Fibroblast of peridontal ligament (primary cell): ENCODE results near the gene RAI14.
"Not testable (repeated sequence)": the region's sequence is repeated elsewhere in the genome, so short reads cannot be mapped to it uniquely, and the experiment has no call there.

ENCODE experiments used
- DNase-seq: peaks from one replicate; pipeline ENCODE4 v3.0.0-alpha.2; 2010; ENCODE audit errors: extremely low read depth

Gene RAI14

DNA sequence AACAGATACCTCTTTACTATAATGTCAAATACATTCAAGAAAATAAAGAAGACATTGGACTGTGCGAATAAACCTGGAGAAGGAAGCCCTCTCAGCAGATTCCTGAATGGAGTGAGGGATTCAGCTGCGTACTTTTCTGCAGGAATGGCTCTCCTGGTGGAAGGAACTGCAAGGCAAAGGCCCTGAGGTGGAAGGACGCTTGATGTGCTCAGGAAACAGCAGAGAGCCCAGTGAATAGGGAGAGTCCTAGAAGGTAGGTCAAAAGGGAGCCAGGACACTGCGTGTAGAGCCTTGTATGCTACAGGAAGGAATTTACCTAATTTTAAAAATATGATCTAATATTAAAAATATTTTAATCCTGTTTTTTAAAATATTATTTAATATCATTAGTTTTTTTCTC is 114.4 kb downstream of the RAI14 start:
- DNase-seq = no peak

GRCh38 chr5:34771076-34771475 is 114.9 kb downstream of the RAI14 start:
- no peak for DNase-seq

DNA sequence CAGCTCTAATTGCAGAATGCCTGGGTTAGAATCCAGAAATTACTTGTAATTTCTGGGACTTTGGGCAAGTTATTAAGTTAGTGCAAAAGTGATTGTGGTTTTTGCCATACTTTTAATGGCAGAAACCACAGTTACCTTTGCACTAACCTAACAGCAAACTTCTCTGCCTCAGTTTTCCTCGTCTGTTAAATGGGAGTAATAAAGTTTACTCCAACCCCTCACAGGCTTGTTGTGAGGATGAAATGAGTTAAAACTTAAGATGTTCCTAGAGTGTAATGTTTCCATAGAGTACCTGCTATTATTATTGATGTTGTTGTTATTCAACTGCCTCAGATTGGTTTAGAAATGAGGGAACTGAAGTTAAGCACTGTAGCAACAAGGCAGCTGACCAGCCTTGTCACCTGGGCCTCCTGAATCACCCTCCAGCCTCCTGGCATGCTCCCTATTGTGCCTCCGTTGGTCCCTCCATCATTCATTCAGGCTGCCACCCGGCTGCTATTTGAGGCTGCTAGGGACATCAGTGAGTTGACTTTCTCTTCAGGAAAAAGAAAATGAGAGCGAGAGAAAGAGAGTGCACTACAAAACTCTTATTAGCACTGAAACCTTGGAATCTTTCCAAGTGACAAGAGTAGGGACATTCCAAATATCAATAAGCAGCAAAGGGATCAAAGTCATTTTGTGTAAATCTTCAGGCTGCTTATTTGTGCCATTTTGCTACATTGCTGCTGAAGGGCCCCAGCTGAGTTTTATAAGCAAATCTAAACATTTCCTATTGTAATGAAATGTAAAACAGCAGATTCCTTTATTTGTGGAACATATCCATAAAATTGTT is 116.4 kb downstream of the RAI14 start:
- DNase-seq = no peak

- DNase-seq = no peak
These were observed 118.0 kb downstream of the RAI14 start for GRCh38 chr5:34774139-34774538.

DNA sequence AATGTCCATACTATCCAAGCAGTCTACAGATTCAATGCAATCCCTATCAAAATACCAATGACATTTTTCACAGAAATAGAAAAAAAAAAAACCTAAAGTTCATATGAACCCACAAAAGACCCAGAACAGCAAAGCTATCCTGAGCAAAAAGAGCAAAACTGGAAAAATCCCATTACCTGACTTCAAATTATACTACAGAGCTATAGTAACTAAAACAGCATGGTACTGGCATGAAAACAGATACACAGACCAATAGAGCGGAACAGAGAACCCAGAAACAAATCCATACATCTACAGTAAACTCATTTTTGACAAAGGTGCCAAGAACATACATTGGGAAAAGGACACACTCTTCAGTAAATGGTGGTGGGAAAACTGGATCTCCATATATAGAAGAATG is 118.5 kb downstream of the RAI14 start:
- DNase-seq = not testable (repeated sequence)

- DNase-seq = no peak
These were observed 119.8 kb downstream of the RAI14 start for GRCh38 chr5:34775886-34776285.

- no peak for DNase-seq
These were observed 122.1 kb downstream of the RAI14 start for GRCh38 chr5:34778091-34778850.

GRCh38 chr5:34783892-34784291 is 127.8 kb downstream of the RAI14 start:
- DNase-seq = not testable (repeated sequence)

DNA sequence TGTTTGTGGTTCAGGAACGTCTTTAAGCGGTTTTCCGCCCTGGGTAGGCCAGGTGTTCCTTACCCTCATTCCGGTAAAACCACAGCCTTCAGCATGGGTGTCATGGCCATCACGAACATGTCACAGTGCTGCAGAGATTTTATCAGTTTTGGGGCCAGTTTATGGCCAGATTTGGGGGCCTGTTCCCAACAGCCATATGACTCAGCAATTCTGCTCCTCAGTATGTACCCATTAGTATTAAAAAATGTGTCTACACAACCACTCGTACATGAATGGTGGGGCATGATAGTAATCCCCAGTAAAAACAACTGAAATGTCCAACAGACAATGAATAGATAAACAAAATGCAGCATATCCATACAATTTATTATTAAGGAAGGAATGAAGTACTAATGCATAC is 130.9 kb downstream of the RAI14 start:
- DNase-seq = no peak

- peak; percentile 72 for DNase-seq
These were observed 132.9 kb downstream of the RAI14 start for GRCh38 chr5:34789021-34789531.

DNA sequence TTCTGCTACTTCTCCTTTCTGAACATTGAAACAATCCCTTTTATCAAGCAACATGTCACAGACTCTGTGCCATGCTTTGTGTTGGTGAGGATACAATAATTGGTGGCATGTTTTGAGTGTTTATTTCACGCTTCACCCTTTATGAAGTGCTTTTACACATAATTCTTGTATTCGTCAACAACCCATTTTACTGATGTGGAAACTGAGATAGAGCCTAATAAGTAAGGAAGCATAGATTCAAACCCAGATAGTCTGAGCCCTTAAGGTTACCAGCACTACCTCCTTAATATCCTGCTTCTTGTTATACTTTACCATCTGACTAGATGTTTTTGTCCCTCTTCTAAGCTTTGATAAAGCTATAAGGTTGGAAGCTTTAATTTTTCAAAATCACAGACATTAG is 133.5 kb downstream of the RAI14 start:
- no peak for DNase-seq

DNA sequence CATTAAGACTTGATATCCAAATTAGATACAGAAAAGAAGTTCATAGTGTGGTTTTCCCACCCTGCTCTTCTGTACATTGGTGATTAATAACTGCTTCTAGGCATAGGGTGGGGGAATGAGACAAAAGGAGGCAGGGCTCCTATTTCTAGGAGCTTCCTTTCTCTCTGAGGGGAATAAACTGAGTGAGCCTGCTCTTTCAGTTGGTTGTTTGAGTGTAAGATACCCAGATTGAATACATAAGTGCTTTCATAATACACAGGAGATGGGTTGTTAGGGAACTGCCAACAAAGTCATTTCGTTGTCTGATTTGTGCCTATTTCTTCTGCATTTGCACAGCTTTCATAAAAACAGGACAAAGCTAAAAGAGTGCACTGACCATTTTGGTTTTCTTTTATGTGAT is 133.9 kb downstream of the RAI14 start:
- DNase-seq = peak; percentile 16

DNA sequence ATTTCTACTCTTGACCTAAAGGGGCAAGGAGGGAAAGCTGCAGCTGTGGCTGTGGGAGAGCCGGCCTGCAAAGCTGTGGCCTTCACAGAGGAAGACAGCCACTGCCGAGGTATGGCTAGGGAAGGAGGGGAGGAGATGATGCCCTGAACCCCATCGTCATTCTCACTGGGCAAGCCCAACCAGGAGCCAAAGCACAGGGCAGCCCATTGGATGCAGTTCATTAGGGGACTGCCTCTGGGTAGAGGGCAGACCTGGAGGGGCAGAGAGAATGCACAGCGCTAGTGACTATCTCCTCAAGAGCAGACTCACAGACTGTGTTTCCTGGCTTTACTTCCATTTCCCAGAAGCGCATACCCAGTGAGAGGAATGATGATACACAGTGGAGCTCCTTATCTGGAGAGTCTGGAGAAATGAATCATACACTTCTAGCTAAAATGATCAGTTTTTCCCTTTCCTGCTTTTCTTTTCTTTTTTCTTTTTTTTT is 135.7 kb downstream of the RAI14 start:
- DNase-seq = peak; percentile 17

- DNase-seq = no peak
These were observed 146.9 kb downstream of the RAI14 start for GRCh38 chr5:34802834-34803563.

- DNase-seq = peak; percentile 89
These were observed 148.0 kb downstream of the RAI14 start for GRCh38 chr5:34803974-34804732.

DNA sequence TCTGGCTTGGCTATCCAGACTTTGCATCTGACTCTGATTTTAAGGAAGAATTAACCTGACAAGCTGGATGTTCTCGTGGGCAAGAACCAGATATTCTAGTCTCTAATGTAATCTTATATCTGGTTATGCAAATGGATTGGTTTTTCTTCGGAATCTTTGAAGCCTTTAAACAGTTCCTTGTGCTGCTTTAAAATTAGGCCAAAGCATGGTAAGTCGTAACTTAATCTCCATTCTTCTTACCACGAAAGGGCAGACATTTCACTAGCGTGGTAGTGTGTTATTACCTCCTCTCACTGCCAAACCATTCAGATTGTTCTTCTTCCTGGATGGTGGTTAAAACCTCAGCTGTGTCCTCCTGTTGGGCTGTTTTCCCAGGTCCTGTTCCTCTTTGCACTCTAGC is 148.8 kb downstream of the RAI14 start:
- DNase-seq = peak; percentile 87

DNA sequence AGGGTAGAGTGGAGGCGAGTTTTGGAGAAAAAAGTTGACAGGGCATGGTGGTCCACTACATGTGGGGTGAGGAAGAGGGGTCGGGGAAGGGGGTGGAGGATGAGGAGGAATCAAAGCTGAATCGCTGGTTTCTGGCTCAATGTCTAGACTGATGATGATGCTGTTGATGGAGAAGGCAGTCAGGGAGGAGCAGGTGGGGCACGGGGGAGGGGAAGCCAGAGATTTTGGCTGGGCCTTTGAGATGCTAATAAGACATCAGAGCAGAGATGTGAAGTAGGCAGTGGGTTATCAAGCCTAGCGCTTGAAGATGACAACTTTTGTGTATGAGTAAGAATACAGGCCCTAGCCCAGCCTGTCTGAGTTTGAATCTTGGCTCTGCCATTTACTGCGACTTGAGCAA is 150.4 kb downstream of the RAI14 start:
- no peak for DNase-seq

DNA sequence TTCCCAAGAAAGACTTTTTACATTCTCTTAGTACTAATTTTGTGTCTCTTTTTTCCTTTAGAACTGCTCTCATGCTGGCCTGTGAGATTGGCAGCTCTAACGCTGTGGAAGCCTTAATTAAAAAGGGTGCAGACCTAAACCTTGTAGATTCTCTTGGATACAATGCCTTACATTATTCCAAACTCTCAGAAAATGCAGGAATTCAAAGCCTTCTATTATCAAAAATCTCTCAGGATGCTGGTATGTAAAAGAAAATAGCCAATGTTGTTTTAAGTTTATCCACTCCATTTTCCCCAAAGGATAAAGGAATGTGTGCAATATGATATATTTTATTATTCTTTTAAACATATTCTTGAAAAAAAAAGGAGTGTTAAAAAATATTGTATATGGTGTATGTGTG is 155.6 kb downstream of the RAI14 start:
- DNase-seq = peak; percentile 24

- no peak for DNase-seq
These were observed 157.4 kb downstream of the RAI14 start for GRCh38 chr5:34813509-34813908.

- DNase-seq = peak; percentile 67
These were observed 161.6 kb downstream of the RAI14 start for GRCh38 chr5:34817558-34818351.
